OCI-LY1 (cell line): ENCODE data around the gene SLU7.
A peak's percentile ranks its signal among the peaks of the same experiment; 100 is the strongest.

Experiments
- H2AFZ ChIP-seq: fragments of 200-600 bp; sonication (generic), shearing (Covaris generic); 2 replicates; pipeline ENCODE4 v1.6.0; 2014; ENCODE audit warnings: antibody characterized with exemption, mild to moderate bottlenecking, low read length
- H3F3A ChIP-seq: fragments of 200-600 bp; sonication (generic), shearing (Covaris generic); 2 replicates; pipeline ENCODE4 v1.6.0; 2014; ENCODE audit warnings: mild to moderate bottlenecking, antibody characterized with exemption, low read length, moderate library complexity; ENCODE audit not compliant: insufficient read depth
- H3K27ac ChIP-seq: fragments of 200-600 bp; sonication (generic); 2 replicates; pipeline ENCODE4 v1.5.1; 2014; ENCODE audit warnings: low read length, mixed run types, mild to moderate bottlenecking, low read depth; ENCODE audit not compliant: poor library complexity, severe bottlenecking
- H3K27me3 ChIP-seq: fragments of 200-600 bp; sonication (generic); 2 replicates; pipeline ENCODE4 v1.6.0; 2014; ENCODE audit warnings: antibody characterized with exemption, mild to moderate bottlenecking, low read length, moderate library complexity; ENCODE audit not compliant: insufficient read depth
- H3K36me3 ChIP-seq: fragments of 200-600 bp; sonication (generic); 2 replicates; pipeline ENCODE4 v1.6.1; 2014; ENCODE audit warnings: mild to moderate bottlenecking, antibody characterized with exemption, low read length, moderate library complexity, mixed read lengths; ENCODE audit not compliant: insufficient read depth
- H3K4me1 ChIP-seq: fragments of 200-600 bp; sonication (generic); 2 replicates; pipeline ENCODE4 v1.5.1; 2014; ENCODE audit warnings: mild to moderate bottlenecking, low read length, moderate library complexity; ENCODE audit not compliant: insufficient read depth, severe bottlenecking
- H3K4me2 ChIP-seq: fragments of 200-600 bp; sonication (generic), shearing (Covaris generic); 2 replicates; pipeline ENCODE4 v1.6.1; 2014; ENCODE audit warnings: low read length
- H3K4me3 ChIP-seq: fragments of 200-600 bp; sonication (generic); 2 replicates; pipeline ENCODE4 v1.5.1; 2014; ENCODE audit warnings: low read length, low read depth, mild to moderate bottlenecking, mixed read lengths; ENCODE audit not compliant: poor library complexity, severe bottlenecking
- H3K79me2 ChIP-seq: fragments of 200-600 bp; shearing (Covaris generic); 2 replicates; pipeline ENCODE4 v1.6.1; 2016; ENCODE audit warnings: mixed run types, low read length, mixed read lengths; ENCODE audit not compliant: insufficient read depth
- H3K9ac ChIP-seq: fragments of 200-600 bp; sonication (generic), shearing (Covaris generic); 2 replicates; pipeline ENCODE4 v1.6.1; 2014; ENCODE audit warnings: mild to moderate bottlenecking, low read length, mixed read lengths
- H3K9me2 ChIP-seq: fragments of 200-600 bp; sonication (generic), shearing (Covaris generic); 2 replicates; pipeline ENCODE4 v1.6.1; 2014; ENCODE audit warnings: low read depth, mild to moderate bottlenecking, low read length, mixed read lengths
- H3K9me3 ChIP-seq: fragments of 200-600 bp; shearing (Covaris generic); 2 replicates; pipeline ENCODE4 v1.6.1; 2014; ENCODE audit warnings: low read length, mixed read lengths
- H4K20me1 ChIP-seq: fragments of 200-600 bp; sonication (generic), shearing (Covaris generic); 2 replicates; pipeline ENCODE4 v1.6.0; 2016; ENCODE audit warnings: mild to moderate bottlenecking, low read length; ENCODE audit not compliant: insufficient read depth
- EZH2 ChIP-seq: fragments of 200-600 bp; sonication (generic), shearing (Covaris generic); IDR thresholded peaks from 2 replicates; pipeline ENCODE4 v1.8.0; 2017; ENCODE audit warnings: borderline replicate concordance, mixed run types, mild to moderate bottlenecking, antibody characterized with exemption, low read length, moderate library complexity, mixed read lengths
- TF ChIP-seq, protein P1 (sequence below): fragments of 200-600 bp; sonication (generic), shearing (Covaris generic); IDR thresholded peaks from 2 replicates; pipeline ENCODE4 v1.5.1; 2017; ENCODE audit warnings: mild to moderate bottlenecking, antibody characterized with exemption, low read length, moderate library complexity, mixed read lengths

SLU7 gene

DNA sequence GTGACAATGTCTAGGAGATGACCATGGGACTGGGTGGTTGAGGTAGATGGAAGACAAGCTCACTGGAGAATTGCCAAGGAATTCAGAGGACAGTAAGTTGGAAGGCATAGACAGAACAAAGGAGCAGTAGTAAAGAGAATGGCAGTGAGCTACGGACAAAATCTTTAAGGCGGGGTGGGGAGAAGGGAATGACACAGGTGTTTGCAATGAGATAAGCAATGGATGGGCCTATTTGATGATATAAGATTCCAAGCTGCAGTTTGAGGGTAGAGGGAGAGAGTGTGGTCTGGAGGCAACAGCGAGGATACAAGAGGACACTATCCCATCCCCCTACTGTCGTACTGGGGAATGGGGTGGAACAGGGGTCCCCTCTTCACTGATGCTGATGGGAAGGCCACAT lies 17.1 kb upstream of the SLU7 start:
- Histone ChIP-seq H3K9me2 (no peaks in the 10 kb centered on the region), H3K4me2 (no peak overlapping the region), H3K4me3 (no peak overlapping the region), H3K36me3 (no peaks in the 10 kb centered on the region), H3K9me3 (no peaks in the 10 kb centered on the region), H4K20me1 (no peaks in the 10 kb centered on the region), H3K27ac (no peak overlapping the region), H2AFZ (no peak overlapping the region), H3K27me3 (no peaks in the 10 kb centered on the region), H3K4me1 (peaks cover 46% of the 10 kb centered on the region), H3K79me2 (no peaks in the 10 kb centered on the region), H3K9ac (no peak overlapping the region), H3F3A (no peaks in the 10 kb centered on the region)
- TF ChIP-seq EZH2 = no peak
- TF ChIP-seq, protein P1, sequence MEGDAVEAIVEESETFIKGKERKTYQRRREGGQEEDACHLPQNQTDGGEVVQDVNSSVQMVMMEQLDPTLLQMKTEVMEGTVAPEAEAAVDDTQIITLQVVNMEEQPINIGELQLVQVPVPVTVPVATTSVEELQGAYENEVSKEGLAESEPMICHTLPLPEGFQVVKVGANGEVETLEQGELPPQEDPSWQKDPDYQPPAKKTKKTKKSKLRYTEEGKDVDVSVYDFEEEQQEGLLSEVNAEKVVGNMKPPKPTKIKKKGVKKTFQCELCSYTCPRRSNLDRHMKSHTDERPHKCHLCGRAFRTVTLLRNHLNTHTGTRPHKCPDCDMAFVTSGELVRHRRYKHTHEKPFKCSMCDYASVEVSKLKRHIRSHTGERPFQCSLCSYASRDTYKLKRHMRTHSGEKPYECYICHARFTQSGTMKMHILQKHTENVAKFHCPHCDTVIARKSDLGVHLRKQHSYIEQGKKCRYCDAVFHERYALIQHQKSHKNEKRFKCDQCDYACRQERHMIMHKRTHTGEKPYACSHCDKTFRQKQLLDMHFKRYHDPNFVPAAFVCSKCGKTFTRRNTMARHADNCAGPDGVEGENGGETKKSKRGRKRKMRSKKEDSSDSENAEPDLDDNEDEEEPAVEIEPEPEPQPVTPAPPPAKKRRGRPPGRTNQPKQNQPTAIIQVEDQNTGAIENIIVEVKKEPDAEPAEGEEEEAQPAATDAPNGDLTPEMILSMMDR = no peak

DNA sequence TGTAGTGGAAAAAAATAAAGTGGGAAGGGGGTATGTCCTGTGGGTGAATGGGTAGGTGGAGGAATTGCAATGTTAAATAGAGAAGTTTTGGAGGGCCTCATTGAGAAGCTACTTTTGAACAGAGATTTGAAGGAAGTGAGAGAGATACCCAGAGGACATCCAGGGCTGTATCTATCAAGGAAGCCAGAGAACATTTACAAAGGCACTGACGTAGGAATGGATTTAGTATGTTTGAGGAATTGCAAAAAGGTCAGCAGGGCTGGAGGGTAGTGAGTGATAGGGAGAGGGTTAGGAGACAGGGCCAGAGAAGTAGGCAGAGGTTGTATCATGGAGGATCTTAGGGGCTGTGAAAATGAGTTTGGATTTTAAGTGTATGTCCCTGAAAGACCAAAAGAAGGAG lies 16.7 kb upstream of the SLU7 start:
- no peaks in the 10 kb centered on the region for H3K9me3 ChIP-seq
- no peaks in the 10 kb centered on the region for H3K9me2 ChIP-seq
- TF ChIP-seq, protein P1 = no peak
- TF ChIP-seq EZH2 = no peak
- no peaks in the 10 kb centered on the region for H3K36me3 ChIP-seq
- no peak overlapping the region for H3K4me3 ChIP-seq
- H3K27ac ChIP-seq = no peak overlapping the region
- H2AFZ ChIP-seq = no peak overlapping the region
- no peaks in the 10 kb centered on the region for H3F3A ChIP-seq
- no peak overlapping the region for H3K9ac ChIP-seq
- H4K20me1 ChIP-seq = no peaks in the 10 kb centered on the region
- no peaks in the 10 kb centered on the region for H3K79me2 ChIP-seq
- no peak overlapping the region for H3K4me2 ChIP-seq
- peaks cover 46% of the 10 kb centered on the region for H3K4me1 ChIP-seq
- H3K27me3 ChIP-seq = no peaks in the 10 kb centered on the region

DNA sequence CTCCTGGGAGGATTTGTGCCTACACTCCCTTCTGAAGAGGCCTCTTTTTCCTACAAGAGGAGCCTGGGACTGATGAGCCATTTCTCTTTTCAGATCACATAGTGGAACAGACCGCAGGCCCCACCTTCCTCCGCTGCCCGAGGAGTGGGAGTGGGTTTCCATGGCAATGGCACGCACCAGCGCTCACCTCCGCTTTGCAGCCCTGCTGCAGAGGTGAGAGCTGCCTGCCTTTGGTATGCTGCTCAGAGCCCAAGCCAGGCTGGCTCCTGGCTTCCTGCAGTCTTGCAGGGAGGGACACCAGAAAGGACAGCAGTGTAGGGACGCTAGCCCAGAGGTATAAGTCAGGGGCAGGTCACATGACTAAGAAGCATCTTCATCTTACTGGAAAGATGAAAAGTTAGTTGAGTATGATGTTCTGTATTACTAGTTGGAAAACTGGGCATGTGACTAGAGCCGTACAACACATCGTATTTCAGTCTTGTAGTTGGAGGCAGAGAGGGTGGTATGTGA lies 15.2 kb upstream of the SLU7 start:
- Histone ChIP-seq H3K79me2 (no peaks in the 10 kb centered on the region), H3K27me3 (no peaks in the 10 kb centered on the region), H3K9ac (no peak overlapping the region; the same call in 1 of the 2 replicates), H3K27ac (peak overlapping the region; percentile 42), H3K36me3 (peaks cover 8% of the 10 kb centered on the region; the same call in 1 of the 2 replicates), H3K4me2 (peak overlapping the region; percentile 60), H3K9me3 (no peaks in the 10 kb centered on the region), H2AFZ (no peak overlapping the region), H3K4me3 (no peak overlapping the region), H4K20me1 (no peaks in the 10 kb centered on the region), H3K9me2 (no peaks in the 10 kb centered on the region), H3K4me1 (peaks cover 39% of the 10 kb centered on the region), H3F3A (no peaks in the 10 kb centered on the region)
- TF ChIP-seq, protein P1 = no peak
- no peak for TF ChIP-seq EZH2
